ENCODE data around the gene ICAM5. TPM values are rescaled to one million over a fixed set of nuclear protein-coding genes. Genes with fewer than 3 reads are reported as not detected.
A peak's percentile ranks its signal among the peaks of the same experiment; 100 is the strongest.

ICAM5 gene
- total and polyA plus RNA-seq, 2 donors from 2014 or later, result 0.34 to 2.9 TPM

- Histone ChIP-seq H3K9me3 (ENCODE audit: control insufficient read depth in 2 of 3, insufficient read depth in 1 of 3, low read length in 3 of 3) (no peaks in the 10 kb centered on the region), H3K4me1 (ENCODE audit: control insufficient read depth in 2 of 3, insufficient read depth in 2 of 3, low read depth in 1 of 3, low read length in 3 of 3) (peaks cover 0 to 7% (median 0%) of the 10 kb centered on the region in 3 donors), H3K9ac (ENCODE audit: low read length in 3 of 3) (no peak overlapping the region), H3K27me3 (ENCODE audit: control insufficient read depth, insufficient read depth, low read length) (no peaks in the 10 kb centered on the region), H3K36me3 (ENCODE audit: control insufficient read depth in 2 of 3, insufficient read depth in 3 of 3, low read length in 3 of 3) (no peaks in the 10 kb centered on the region), H3K27ac (ENCODE audit: low read depth in 2 of 2, low read length in 2 of 2) (no peak overlapping the region), H3K4me3 (ENCODE audit: low read length in 3 of 3) (peak overlapping the region in 1 of 3 donors; percentile 23)
- FAIRE-seq, result no peak
- TF ChIP-seq, protein P1, sequence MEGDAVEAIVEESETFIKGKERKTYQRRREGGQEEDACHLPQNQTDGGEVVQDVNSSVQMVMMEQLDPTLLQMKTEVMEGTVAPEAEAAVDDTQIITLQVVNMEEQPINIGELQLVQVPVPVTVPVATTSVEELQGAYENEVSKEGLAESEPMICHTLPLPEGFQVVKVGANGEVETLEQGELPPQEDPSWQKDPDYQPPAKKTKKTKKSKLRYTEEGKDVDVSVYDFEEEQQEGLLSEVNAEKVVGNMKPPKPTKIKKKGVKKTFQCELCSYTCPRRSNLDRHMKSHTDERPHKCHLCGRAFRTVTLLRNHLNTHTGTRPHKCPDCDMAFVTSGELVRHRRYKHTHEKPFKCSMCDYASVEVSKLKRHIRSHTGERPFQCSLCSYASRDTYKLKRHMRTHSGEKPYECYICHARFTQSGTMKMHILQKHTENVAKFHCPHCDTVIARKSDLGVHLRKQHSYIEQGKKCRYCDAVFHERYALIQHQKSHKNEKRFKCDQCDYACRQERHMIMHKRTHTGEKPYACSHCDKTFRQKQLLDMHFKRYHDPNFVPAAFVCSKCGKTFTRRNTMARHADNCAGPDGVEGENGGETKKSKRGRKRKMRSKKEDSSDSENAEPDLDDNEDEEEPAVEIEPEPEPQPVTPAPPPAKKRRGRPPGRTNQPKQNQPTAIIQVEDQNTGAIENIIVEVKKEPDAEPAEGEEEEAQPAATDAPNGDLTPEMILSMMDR (IDR thresholded peaks at IDR 0.05; ENCODE audit: borderline replicate concordance, extremely low read depth, insufficient read depth), result no peak
- no peak for DNase-seq
- intact Hi-C loops (cut with DNase I), result no loop called here
Observed at GRCh38 chr19:10338940-10339339, 49.2 kb downstream of the ICAM5 start.

DNA sequence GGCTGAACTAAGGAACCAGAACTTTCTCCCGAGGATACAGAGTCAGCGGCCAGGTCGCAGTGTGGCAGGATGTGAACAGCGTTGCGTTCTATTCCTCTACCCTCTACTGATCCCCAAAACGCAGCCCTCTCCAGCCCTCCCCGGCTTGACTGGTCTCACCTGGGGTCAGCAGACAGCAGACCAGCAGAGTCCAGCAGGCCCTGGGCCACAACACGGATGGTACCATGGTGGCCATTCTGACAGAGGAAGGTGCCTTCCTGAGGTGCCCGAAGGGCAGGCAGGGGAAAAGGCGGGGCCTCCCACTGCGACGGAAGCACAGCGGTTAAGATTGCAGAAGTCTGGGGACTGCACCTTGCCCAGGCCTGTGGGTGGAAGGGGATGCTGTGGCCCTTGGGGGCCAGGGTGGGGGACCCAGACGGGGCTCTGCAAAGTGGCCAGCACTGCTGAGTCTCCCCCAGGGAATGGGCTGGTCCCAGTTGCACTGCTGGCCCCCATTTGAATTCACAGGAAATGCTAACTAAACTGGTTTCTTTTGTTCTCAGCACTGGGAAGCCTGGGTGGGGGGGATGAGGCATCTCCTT is 49.7 kb downstream of the ICAM5 start, which contains the start of gene ICAM3:
Gene ICAM3, minus strand, starts transcription at position 245 of the 581 bp plus-strand sequence. Its CDS starts 10 bp downstream, at position 235.
- no peaks in the 10 kb centered on the region for H3K36me3 ChIP-seq (ENCODE audit: control insufficient read depth in 2 of 3, insufficient read depth in 3 of 3, low read length in 3 of 3)
- DNase-seq (no peak), FAIRE-seq (no peak)
- H3K27me3 ChIP-seq (ENCODE audit: control insufficient read depth, insufficient read depth, low read length), result no peaks in the 10 kb centered on the region
- TF ChIP-seq, protein P1 (IDR thresholded peaks at IDR 0.05; ENCODE audit: borderline replicate concordance, extremely low read depth, insufficient read depth), result no peak
- H3K4me1 ChIP-seq (ENCODE audit: control insufficient read depth in 2 of 3, insufficient read depth in 2 of 3, low read depth in 1 of 3, low read length in 3 of 3), result peaks cover 0 to 2% (median 0%) of the 10 kb centered on the region in 3 donors
- H3K9ac ChIP-seq (ENCODE audit: low read length in 3 of 3), result no peak within 1 kb of the TSS
- H3K4me3 ChIP-seq (ENCODE audit: low read length in 3 of 3), result peak within 1 kb of the TSS in 1 of 3 donors; percentile 23
- H3K9me3 ChIP-seq (ENCODE audit: control insufficient read depth in 2 of 3, insufficient read depth in 1 of 3, low read length in 3 of 3), result no peaks in the 10 kb centered on the region
- no peak within 1 kb of the TSS for H3K27ac ChIP-seq (ENCODE audit: low read depth in 2 of 2, low read length in 2 of 2)
- intact Hi-C loops (cut with DNase I), result no loop called here

- FAIRE-seq (no peak), DNase-seq (no peak)
- intact Hi-C loops (cut with DNase I), result no loop called here
- Histone ChIP-seq H3K9ac (ENCODE audit: low read length in 3 of 3) (no peak overlapping the region), H3K4me3 (ENCODE audit: low read length in 3 of 3) (no peak overlapping the region), H3K27me3 (ENCODE audit: control insufficient read depth, insufficient read depth, low read length) (no peaks in the 10 kb centered on the region), H3K4me1 (ENCODE audit: control insufficient read depth in 2 of 3, insufficient read depth in 2 of 3, low read depth in 1 of 3, low read length in 3 of 3) (no peaks in the 10 kb centered on the region), H3K27ac (ENCODE audit: low read depth in 2 of 2, low read length in 2 of 2) (no peak overlapping the region), H3K36me3 (ENCODE audit: control insufficient read depth in 2 of 3, insufficient read depth in 3 of 3, low read length in 3 of 3) (no peaks in the 10 kb centered on the region), H3K9me3 (ENCODE audit: control insufficient read depth in 2 of 3, insufficient read depth in 1 of 3, low read length in 3 of 3) (no peaks in the 10 kb centered on the region)
- TF ChIP-seq, protein P1 (IDR thresholded peaks at IDR 0.05; ENCODE audit: borderline replicate concordance, extremely low read depth, insufficient read depth), result no peak
Observed at GRCh38 chr19:10339977-10340376, 50.2 kb downstream of the ICAM5 start.
